Fibroblast of lung (primary cell): ENCODE measurements around the gene PIGH.

Experiments used
- CTCF ChIP-seq, 2 donors: IDR thresholded peaks in 1 of 2; conservative IDR thresholded peaks in 1 of 2; 1 replicate in 1 of 2; 2 replicates in 1 of 2; pipeline ENCODE4 v1.5.1; 2011 to 2012; ENCODE audit warnings: low read length in 2 of 2, control low read depth in 1 of 2, inconsistent platforms in 1 of 2, low read depth in 1 of 2, mild to moderate bottlenecking in 1 of 2
- EZH2 ChIP-seq: IDR thresholded peaks from 2 replicates; pipeline ENCODE4 v1.5.1; 2012; ENCODE audit warnings: low read length, control low read depth, mild to moderate bottlenecking; ENCODE audit errors: missing control alignments

GRCh38 chr14:67619446-67620216 is 19.6 kb upstream of the PIGH start, which contains the start of gene ARG2:
- TF ChIP-seq CTCF (conservative IDR thresholded peaks at IDR 0.05 in 1 of 2, IDR thresholded peaks at IDR 0.05 in 1 of 2; ENCODE audit: low read depth in 1 of 2, low read length in 2 of 2) = no peak
- no peak for TF ChIP-seq EZH2
